ENCODE results near the gene HGD.
"Not testable (repeated sequence)": the region's sequence is repeated elsewhere in the genome, so short reads cannot be mapped to it uniquely, and the experiment has no call there.

Gene HGD

GRCh38 chr3:120680193-120680894, 1.7 kb downstream of the HGD start:
- DNase-seq (ENCODE audit: low spot score) = no peak

GRCh38 chr3:120678984-120679383, 3.1 kb downstream of the HGD start:
- no peak for DNase-seq (ENCODE audit: low spot score)
- FAIRE-seq = peak; percentile 12

More at GRCh38 chr3:120680193-120680894, 1.7 kb downstream of the HGD start:
- FAIRE-seq = peak; percentile 21

- FAIRE-seq (peak; percentile 93), DNase-seq (ENCODE audit: low spot score) (peak; percentile 86)
Observed at GRCh38 chr3:120678331-120678947, 3.6 kb downstream of the HGD start.

GRCh38 chr3:120677193-120677592, 4.8 kb downstream of the HGD start:
- DNase-seq (ENCODE audit: low spot score); FAIRE-seq: not testable (repeated sequence)

- no peak for FAIRE-seq
- DNase-seq (ENCODE audit: low spot score) = no peak
Observed at GRCh38 chr3:120673116-120673515, 8.9 kb downstream of the HGD start.

GRCh38 chr3:120670576-120670975, 11.5 kb downstream of the HGD start:
- FAIRE-seq (no peak), DNase-seq (ENCODE audit: low spot score) (no peak)

GRCh38 chr3:120664926-120665325, 17.1 kb downstream of the HGD start:
- FAIRE-seq = no peak
- DNase-seq (ENCODE audit: low spot score) = no peak

- FAIRE-seq (no peak), DNase-seq (ENCODE audit: low spot score) (no peak)
Observed at GRCh38 chr3:120661945-120662344, 20.1 kb downstream of the HGD start.

- DNase-seq (ENCODE audit: low spot score) = no peak
- FAIRE-seq = no peak
Observed at GRCh38 chr3:120661106-120661905, 20.7 kb downstream of the HGD start.

- no peak for FAIRE-seq
- no peak for DNase-seq (ENCODE audit: low spot score)
Observed at GRCh38 chr3:120659834-120660233, 22.2 kb downstream of the HGD start.

- FAIRE-seq (no peak), DNase-seq (ENCODE audit: low spot score) (no peak)
Observed at GRCh38 chr3:120659285-120659684, 22.8 kb downstream of the HGD start.

GRCh38 chr3:120652896-120653545, 29.0 kb downstream of the HGD start:
- FAIRE-seq (no peak), DNase-seq (ENCODE audit: low spot score) (no peak)

- DNase-seq (ENCODE audit: low spot score) (no peak), FAIRE-seq (no peak)
Observed at GRCh38 chr3:120652281-120652680, 29.8 kb downstream of the HGD start.

- DNase-seq (ENCODE audit: low spot score) (no peak), FAIRE-seq (no peak)
Observed at GRCh38 chr3:120650311-120650710, 31.7 kb downstream of the HGD start.

- FAIRE-seq (no peak), DNase-seq (ENCODE audit: low spot score) (no peak)
Observed at GRCh38 chr3:120649830-120650233, 32.2 kb downstream of the HGD start.

- FAIRE-seq = no peak
- no peak for DNase-seq (ENCODE audit: low spot score)
Observed at GRCh38 chr3:120648290-120648689, 33.7 kb downstream of the HGD start.

- FAIRE-seq = no peak
- no peak for DNase-seq (ENCODE audit: low spot score)
Observed at GRCh38 chr3:120646771-120647432, 35.1 kb downstream of the HGD start.

- FAIRE-seq = no peak
- DNase-seq (ENCODE audit: low spot score) = no peak
Observed at GRCh38 chr3:120645083-120645845, 36.8 kb downstream of the HGD start.

GRCh38 chr3:120642368-120642948, 39.6 kb downstream of the HGD start:
- DNase-seq (ENCODE audit: low spot score) = peak; percentile 22
- FAIRE-seq = no peak

GRCh38 chr3:120641696-120642246, 40.3 kb downstream of the HGD start:
- no peak for FAIRE-seq
- no peak for DNase-seq (ENCODE audit: low spot score)
